Endometrium (tissue), 2 donors: ENCODE results near the gene KL.

ENCODE experiments used
- FAIRE-seq: peaks from 2 replicates; lab custom pipeline; 2012; peaks lifted over from hg19 to GRCh38; lab: Jason Lieb, UNC
- donor health status: control.
- donor health status: control.

The KL gene

DNA sequence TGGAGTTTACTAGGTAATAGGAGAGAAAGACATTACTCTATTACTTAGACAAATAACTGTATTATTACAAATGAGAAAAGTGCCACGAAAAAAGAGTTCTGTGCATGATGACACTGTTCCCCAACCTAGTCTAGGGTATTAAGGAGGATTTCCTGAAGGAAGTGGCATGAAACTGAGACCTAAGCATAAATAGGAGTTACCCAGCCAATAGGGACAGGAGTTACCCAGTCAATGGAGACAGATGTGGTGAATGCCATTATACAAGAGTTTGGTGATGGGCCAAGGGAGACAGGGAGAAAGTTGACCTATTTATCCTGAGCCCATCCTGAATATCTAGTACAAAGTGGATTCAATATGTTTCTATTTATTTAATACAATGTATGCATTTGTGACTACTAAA lies 65.4 kb downstream of the KL start:
- FAIRE-seq, result no peak

GRCh38 chr13:33083054-33083453 lies 66.8 kb downstream of the KL start:
- FAIRE-seq, result no peak

GRCh38 chr13:33087091-33087490 lies 70.9 kb downstream of the KL start:
- FAIRE-seq, result no peak

DNA sequence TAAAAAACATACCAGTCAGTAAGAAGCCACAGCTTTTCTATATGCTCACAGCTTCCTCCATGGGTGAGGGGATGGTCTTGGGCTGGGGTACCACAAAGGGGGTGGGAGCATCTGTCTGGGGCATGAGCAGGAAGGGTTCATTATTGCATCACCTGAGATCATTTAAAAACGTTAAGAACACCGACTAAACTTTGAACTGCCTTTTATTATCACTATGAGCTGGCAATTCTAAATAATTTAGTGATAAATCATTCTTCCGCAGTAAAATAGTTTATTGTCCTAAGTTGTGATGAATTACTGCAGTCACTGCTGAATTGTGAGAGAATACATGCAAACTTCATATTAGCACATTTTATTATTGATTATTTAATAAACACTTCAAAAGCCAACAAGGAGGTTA lies 71.6 kb downstream of the KL start:
- no peak for FAIRE-seq

- no peak for FAIRE-seq
Observed at GRCh38 chr13:33089311-33089710, 73.1 kb downstream of the KL start.

- FAIRE-seq, result no peak
Observed at GRCh38 chr13:33090755-33091414, 74.7 kb downstream of the KL start.

- no peak for FAIRE-seq
Observed at GRCh38 chr13:33091415-33091774, 75.2 kb downstream of the KL start.

DNA sequence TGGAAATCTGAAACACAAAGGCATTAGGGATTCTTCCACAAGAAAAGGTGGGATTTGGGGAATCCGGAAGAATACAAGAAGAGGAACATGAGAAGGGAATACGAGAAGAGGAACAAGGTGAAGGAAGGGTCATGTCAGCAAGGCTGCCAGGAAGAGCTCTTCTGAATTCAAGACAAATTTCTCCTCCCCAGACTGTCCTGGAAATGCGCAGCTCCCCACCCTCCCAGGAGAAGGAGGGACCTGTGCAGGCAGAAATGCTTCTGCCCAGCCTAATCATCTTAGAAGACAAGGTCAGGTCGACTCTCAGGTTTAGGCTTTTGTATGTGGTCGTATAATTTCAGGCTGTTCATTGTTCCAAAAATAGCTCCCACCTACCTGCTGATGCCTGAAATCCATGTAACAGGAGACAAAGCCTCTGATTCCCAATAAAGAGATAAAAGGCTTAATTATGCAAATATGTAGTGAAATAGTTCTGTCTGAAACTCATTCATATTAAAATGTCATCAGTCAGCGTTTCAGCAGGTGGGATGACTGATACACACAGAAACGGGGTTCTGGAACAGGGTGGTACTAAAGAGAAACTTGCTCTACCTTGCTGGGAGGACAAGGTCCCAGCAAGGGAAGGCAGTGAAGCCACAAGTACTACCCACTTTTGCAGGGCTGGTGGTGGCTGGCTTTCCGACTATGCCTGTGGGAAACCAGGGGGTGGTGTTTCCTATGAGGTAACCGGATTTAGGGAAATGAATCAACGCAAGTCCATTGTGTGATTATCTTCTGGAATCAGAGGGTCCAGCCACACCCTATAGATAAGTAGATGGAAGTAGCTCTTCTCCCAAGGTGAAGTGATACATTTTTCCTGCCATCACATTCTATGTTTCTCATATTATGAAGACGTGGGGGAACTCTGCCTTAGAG lies 76.1 kb downstream of the KL start:
- FAIRE-seq, result no peak

GRCh38 chr13:33096886-33097605 lies 80.8 kb downstream of the KL start:
- FAIRE-seq, result no peak

- FAIRE-seq, result no peak
Observed at GRCh38 chr13:33099860-33100259, 83.6 kb downstream of the KL start.

- no peak for FAIRE-seq
Observed at GRCh38 chr13:33100886-33101285, 84.7 kb downstream of the KL start.

DNA sequence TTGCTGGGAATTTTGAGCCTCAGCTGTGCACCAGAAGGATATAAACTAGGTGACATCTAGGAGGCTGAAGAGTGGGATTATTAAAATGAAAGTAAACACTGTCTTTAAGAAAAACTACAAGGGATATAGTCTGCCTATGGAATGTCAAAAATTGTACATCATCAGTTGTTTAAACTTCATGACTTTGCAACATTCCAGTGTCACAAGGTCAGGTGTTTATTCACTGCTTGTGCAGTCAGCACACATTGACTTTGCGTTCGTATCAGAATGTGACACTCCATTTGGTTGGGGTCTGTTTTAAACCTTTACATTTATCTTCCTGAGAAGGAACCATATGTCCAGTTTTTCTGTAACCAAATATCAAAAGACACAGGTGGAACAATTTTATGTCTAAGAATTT lies 85.6 kb downstream of the KL start:
- no peak for FAIRE-seq

DNA sequence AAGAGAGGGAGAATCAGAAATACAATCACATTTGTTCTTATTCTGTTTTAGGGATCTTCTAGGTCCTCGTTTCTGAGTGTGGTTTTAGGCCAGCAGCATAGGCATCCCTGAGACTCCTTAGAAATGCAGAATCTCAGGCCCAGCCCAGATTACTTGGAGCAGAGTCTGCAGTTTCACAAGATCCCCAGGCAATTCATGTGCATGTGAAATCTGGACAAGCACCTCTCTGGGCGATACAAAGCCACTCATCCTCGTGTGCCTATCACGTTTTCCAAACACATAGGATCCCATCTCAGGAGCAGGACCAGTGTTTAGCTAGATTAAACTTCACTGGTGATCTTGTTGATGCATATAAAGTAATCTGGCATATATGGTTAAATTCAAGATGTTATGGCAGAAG lies 87.2 kb downstream of the KL start:
- no peak for FAIRE-seq

- FAIRE-seq, result no peak
Observed at GRCh38 chr13:33105387-33106005, 89.3 kb downstream of the KL start.

GRCh38 chr13:33106656-33107360 lies 90.6 kb downstream of the KL start:
- no peak for FAIRE-seq

DNA sequence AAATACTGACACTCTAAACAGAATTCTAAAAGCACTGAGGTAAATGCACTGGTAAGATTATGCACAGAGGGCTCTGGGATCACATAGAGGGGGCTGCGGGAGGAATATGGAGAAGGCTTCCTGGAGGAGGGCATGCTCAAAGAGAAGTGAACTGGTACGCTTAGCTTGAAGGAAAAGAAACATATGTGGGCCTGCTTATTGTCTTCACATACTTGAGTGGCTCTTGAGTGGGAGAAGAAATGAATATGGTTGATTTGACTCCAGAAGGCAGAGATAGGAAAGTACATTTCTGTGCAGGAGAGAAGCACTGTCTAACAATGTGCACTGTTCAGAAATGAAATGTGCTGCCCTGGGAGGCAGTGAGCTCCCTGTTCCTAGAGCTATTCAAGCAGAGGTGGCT lies 91.1 kb downstream of the KL start:
- FAIRE-seq, result no peak

- no peak for FAIRE-seq
Observed at GRCh38 chr13:33108620-33109019, 92.4 kb downstream of the KL start.

DNA sequence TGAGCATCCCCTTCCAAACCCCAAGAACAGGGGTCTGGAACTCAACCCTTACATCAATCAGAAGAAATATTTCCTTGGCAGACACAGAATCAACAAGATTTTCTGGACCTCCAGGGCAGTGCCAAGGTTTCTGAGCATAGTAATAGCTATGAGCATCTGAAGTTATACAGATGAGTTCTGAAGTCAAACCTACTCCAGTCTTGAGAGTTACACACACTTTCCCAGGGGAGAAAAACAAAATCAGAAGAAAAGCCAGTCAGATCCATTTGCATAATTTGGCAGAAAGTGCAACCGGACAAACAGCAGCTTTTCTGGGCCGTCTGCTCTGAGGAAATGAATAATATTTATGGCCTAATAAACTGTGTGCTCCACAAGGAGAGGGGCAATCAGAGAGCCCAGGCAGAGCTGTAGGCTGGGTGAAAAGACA lies 93.1 kb downstream of the KL start:
- FAIRE-seq, result peak; percentile 61

DNA sequence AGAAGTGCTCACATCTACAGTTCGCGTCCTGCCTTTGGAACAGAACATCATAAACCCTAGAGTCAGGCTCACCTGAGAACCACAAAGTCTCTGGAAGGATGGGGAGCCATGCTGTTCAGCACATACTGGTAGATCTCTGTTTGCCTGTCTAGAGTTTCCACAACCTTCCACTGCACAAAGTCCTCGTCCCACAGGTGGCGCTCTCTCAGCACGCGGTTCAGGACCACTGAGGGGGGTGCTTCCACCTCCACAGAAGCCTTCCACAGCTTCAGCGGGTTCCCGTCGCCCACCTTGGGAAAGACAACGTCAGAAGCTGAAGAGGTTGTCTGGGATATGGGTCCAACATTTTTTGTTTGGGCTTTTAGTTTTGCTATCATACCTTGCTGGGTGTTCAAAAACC lies 93.6 kb downstream of the KL start:
- no peak for FAIRE-seq

DNA sequence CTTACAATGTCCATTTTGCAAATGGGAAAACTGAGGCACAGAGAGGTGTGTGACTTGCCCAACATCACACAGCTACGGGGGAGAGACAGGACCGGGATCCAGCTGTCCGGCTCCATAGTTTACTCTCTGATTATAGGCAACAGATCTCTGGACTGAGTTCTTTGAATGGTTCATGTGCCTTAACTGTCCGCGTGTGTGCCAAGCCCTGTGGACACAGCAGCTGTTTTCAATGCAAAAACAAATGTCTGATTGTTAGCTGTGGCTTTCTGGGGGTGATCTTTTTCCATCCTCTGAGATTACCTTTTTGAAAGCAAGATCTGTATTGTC lies 94.1 kb downstream of the KL start:
- FAIRE-seq, result no peak

DNA sequence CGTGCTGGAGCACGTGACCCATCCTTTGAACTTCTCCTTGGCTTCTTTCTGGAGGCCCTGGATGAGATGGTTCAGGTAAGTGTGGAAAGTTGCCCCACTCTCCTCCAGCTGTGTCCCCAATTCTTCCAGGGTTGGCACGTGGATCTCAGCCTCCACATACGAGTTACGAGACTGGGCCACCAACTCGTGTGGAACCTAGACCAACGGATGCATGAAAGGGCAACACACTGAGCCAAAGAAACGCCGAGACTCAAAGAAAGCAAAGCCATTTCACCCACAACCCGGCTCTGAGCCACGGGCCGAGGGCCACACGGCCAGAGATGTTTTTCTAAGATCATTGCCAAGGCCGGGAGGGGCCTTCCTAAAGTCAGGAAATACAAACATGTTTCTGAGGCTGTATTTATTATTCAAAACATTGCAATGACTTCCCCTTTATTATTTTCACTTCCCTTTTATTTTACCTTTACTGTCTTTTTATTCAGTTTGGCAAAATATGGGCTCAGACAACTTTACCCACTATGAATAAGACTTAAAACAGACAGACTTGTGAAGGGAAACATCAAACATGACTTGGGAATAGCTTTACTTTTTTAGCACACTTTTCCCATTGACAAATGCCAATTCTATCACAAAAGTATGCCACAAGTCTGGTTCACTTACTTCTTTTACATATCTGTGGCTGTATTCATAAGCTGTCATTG lies 94.6 kb downstream of the KL start:
- FAIRE-seq, result peak; percentile 59
